Fibroblast of pulmonary artery (primary cell): Measurements from ENCODE around the gene WIF1.
A peak's percentile ranks its signal among the peaks of the same experiment; 100 is the strongest.

Source experiments
- DNase-seq: peaks from one replicate; pipeline ENCODE4 v3.0.0-alpha.2; 2010; ENCODE audit warnings: low read depth
- H3K4me3 ChIP-seq: replicated peaks from 2 replicates; pipeline ENCODE4 v1.5.1; 2011; ENCODE audit warnings: low read depth, mild to moderate bottlenecking, control low read depth, low read length, moderate library complexity
- CTCF ChIP-seq: IDR thresholded peaks from 2 replicates; pipeline ENCODE4 v1.5.1; 2011; ENCODE audit warnings: mild to moderate bottlenecking, control low read depth, low read length, inconsistent platforms; ENCODE audit errors: missing control alignments

The WIF1 gene

GRCh38 chr12:65140738-65141137, 19.6 kb upstream of the WIF1 start:
- no peak for TF ChIP-seq CTCF
- no peak for DNase-seq

GRCh38 chr12:65139389-65139788, 18.3 kb upstream of the WIF1 start:
- TF ChIP-seq CTCF = no peak
- DNase-seq = no peak
- no peak overlapping the region for H3K4me3 ChIP-seq

More at GRCh38 chr12:65140738-65141137, 19.6 kb upstream of the WIF1 start:
- no peak overlapping the region for H3K4me3 ChIP-seq

- DNase-seq = no peak
- TF ChIP-seq CTCF = no peak
- no peak overlapping the region for H3K4me3 ChIP-seq
Measured at GRCh38 chr12:65133879-65134278, 12.8 kb upstream of the WIF1 start.

GRCh38 chr12:65126482-65126881, 5.4 kb upstream of the WIF1 start:
- H3K4me3 ChIP-seq = no peak overlapping the region
- DNase-seq = no peak
- no peak for TF ChIP-seq CTCF

GRCh38 chr12:65125975-65126374, 4.9 kb upstream of the WIF1 start:
- no peak for TF ChIP-seq CTCF
- no peak for DNase-seq

GRCh38 chr12:65125247-65125646, 4.1 kb upstream of the WIF1 start:
- no peak for DNase-seq
- H3K4me3 ChIP-seq = no peak overlapping the region
- no peak for TF ChIP-seq CTCF

More at GRCh38 chr12:65125975-65126374, 4.9 kb upstream of the WIF1 start:
- H3K4me3 ChIP-seq = no peak overlapping the region

- H3K4me3 ChIP-seq = no peak overlapping the region
- peak; percentile 53 for DNase-seq
- peak; percentile 72 for TF ChIP-seq CTCF
Measured at GRCh38 chr12:65123435-65124063, 2.4 kb upstream of the WIF1 start.
